ENCODE measurements around the gene TCOF1. TPM values are rescaled to one million over a fixed set of nuclear protein-coding genes. Genes with fewer than 3 reads are reported as not detected.
"Not testable (repeated sequence)": the region's sequence is repeated elsewhere in the genome, so short reads cannot be mapped to it uniquely, and the experiment has no call there.

Gene TCOF1
- total RNA-seq, 2 experiments from 2014 or later = 61.3 to 108 TPM

DNA sequence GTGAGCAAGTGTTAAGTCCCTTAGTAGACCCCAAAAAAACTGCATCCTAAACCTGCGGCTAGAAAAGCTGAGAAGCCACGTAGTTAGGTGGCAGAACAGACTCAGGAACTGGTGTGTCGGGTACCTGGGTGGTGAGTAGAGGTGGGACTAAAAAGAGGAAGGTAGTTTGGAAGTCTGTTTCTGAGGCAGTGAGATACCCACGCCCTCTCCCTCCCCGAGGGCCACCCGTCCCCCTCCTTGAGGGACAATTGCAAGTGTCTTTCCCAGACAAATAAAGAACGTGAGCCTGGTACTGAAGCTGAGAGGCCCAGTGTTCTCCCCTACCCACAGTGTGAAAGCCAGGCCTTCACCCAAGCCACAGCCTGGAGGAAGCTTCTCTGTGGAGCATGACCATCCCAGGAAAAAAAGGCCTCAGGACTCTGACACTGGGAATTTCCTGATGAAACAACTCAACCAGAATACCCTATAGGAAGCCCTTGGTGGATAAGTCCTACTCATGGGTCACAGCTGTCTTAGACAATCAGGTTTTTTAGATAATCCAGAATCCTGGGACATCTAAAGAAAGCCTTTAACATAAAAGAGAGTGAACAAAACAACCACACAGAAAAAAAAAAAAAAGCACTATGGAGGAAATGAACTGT lies 62.3 kb downstream of the TCOF1 start:
- no peaks in the 10 kb centered on the region for H3K36me3 ChIP-seq (ENCODE audit: insufficient read depth, low read length)
- intact Hi-C loops (cut with micrococcal nuclease; ENCODE audit: unreplicated experiment) = no loop called here
- no peaks in the 10 kb centered on the region for H4K20me1 ChIP-seq (ENCODE audit: insufficient read depth, low read length)
- H3K9me3 ChIP-seq (ENCODE audit: low read length) = no peaks in the 10 kb centered on the region
- H2AFZ ChIP-seq (ENCODE audit: low read length) = peak overlapping the region; percentile 74; the same call in 1 of the 2 replicates
- H3K9me2 ChIP-seq (ENCODE audit: insufficient read depth, low read length) = no peaks in the 10 kb centered on the region
- peak overlapping the region; percentile 18 for H3K27ac ChIP-seq (ENCODE audit: low read depth, low read length, poor library complexity, severe bottlenecking)
- TF ChIP-seq, protein P1, sequence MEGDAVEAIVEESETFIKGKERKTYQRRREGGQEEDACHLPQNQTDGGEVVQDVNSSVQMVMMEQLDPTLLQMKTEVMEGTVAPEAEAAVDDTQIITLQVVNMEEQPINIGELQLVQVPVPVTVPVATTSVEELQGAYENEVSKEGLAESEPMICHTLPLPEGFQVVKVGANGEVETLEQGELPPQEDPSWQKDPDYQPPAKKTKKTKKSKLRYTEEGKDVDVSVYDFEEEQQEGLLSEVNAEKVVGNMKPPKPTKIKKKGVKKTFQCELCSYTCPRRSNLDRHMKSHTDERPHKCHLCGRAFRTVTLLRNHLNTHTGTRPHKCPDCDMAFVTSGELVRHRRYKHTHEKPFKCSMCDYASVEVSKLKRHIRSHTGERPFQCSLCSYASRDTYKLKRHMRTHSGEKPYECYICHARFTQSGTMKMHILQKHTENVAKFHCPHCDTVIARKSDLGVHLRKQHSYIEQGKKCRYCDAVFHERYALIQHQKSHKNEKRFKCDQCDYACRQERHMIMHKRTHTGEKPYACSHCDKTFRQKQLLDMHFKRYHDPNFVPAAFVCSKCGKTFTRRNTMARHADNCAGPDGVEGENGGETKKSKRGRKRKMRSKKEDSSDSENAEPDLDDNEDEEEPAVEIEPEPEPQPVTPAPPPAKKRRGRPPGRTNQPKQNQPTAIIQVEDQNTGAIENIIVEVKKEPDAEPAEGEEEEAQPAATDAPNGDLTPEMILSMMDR (conservative IDR thresholded peaks at IDR 0.05; ENCODE audit: low read length) = no peak
- TF ChIP-seq EZH2phosphoT487 (IDR thresholded peaks at IDR 0.05; ENCODE audit: borderline replicate concordance, low read depth, low read length) = no peak
- H3K4me1 ChIP-seq (ENCODE audit: insufficient read depth, low read length, poor library complexity, severe bottlenecking) = peaks cover 40% of the 10 kb centered on the region
- CTCF ChIA-PET (ENCODE audit: unreplicated experiment) = no interaction called here
- DNase-seq (ENCODE audit: low spot score) = peak; percentile 61
- H3K4me3 ChIP-seq (ENCODE audit: low read depth, low read length, poor library complexity, severe bottlenecking) = no peak overlapping the region
- peak overlapping the region; percentile 55 for H3K4me2 ChIP-seq (ENCODE audit: low read length)
- BruUV-seq (replicated peaks) = no TSS peak
- POLR2A ChIA-PET = interaction anchor here (0.6 to 4.9 kb wide), 6 partner anchors 8 to 70 kb away, joined by 3 to 38 read pairs (median 5); partner anchors contain the start of gene CD74
- H3K79me2 ChIP-seq (ENCODE audit: insufficient read depth, low read depth, low read length) = no peaks in the 10 kb centered on the region

DNA sequence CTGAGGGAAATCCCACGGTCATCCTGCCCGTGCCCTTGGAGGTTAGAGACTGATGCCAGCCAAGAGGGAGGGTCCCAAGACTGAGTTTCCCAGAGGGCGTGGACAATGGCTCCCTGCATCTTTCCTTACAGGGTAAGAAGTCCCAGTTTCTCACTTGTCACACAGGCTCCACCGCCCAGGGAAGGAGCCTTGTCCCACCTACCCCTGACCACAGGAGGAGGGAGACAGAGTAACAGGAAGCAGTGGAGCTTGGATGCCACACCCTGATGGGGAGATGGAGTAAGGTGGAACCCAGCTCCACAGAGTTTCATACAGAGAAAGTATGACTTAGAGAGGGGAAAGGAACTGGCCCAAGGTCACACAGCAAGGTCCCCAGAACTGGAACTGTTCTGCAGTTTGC lies 64.6 kb downstream of the TCOF1 start:
- no peaks in the 10 kb centered on the region for H3K36me3 ChIP-seq (ENCODE audit: insufficient read depth, low read length)
- intact Hi-C loops (cut with micrococcal nuclease; ENCODE audit: unreplicated experiment) = no loop called here
- BruUV-seq (replicated peaks) = no TSS peak
- H4K20me1 ChIP-seq (ENCODE audit: insufficient read depth, low read length) = no peaks in the 10 kb centered on the region
- H3K4me3 ChIP-seq (ENCODE audit: low read depth, low read length, poor library complexity, severe bottlenecking) = no peak overlapping the region
- no peaks in the 10 kb centered on the region for H3K79me2 ChIP-seq (ENCODE audit: insufficient read depth, low read depth, low read length)
- TF ChIP-seq, protein P1 (conservative IDR thresholded peaks at IDR 0.05; ENCODE audit: low read length) = no peak
- TF ChIP-seq EZH2phosphoT487 (IDR thresholded peaks at IDR 0.05; ENCODE audit: borderline replicate concordance, low read depth, low read length) = no peak
- no peaks in the 10 kb centered on the region for H3K9me3 ChIP-seq (ENCODE audit: low read length)
- no peak overlapping the region for H3K27ac ChIP-seq (ENCODE audit: low read depth, low read length, poor library complexity, severe bottlenecking)
- ChIA-PET CTCF (ENCODE audit: unreplicated experiment) (no interaction called here), POLR2A (interaction anchor here (4.9 kb wide), 1 partner anchor 11 kb away, joined by 38 read pairs; the partner anchor contains the start of gene CD74)
- H2AFZ ChIP-seq (ENCODE audit: low read length) = no peak overlapping the region
- DNase-seq (ENCODE audit: low spot score) = no peak
- H3K9me2 ChIP-seq (ENCODE audit: insufficient read depth, low read length) = no peaks in the 10 kb centered on the region
- H3K4me1 ChIP-seq (ENCODE audit: insufficient read depth, low read length, poor library complexity, severe bottlenecking) = peaks cover 21% of the 10 kb centered on the region
- no peak overlapping the region for H3K4me2 ChIP-seq (ENCODE audit: low read length)

DNA sequence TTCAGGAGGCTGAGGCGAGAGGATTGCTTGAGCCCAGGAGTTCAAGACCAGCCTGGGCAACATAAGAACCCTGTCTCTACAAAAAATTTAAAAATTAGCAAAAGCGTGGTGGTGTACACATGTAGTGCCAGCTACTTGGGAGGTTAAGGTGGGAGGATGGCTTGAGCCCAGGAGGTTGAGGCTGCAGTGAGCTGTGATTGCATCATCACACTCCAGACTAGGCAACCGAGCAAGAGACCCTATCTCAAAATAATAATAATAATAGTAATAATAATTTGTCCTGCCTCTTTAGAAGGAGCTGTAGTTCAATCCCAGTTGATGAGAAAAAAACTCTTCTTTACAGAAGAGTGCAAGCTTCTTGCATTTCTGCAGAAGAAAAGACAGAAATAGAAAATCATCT lies 65.3 kb downstream of the TCOF1 start:
- H3K4me1 ChIP-seq (ENCODE audit: insufficient read depth, low read length, poor library complexity, severe bottlenecking) = peaks cover 21% of the 10 kb centered on the region
- TF ChIP-seq EZH2phosphoT487 (IDR thresholded peaks at IDR 0.05; ENCODE audit: borderline replicate concordance, low read depth, low read length) = no peak
- TF ChIP-seq, protein P1 (conservative IDR thresholded peaks at IDR 0.05; ENCODE audit: low read length) = no peak
- intact Hi-C loops (cut with micrococcal nuclease; ENCODE audit: unreplicated experiment) = no loop called here
- H3K36me3 ChIP-seq (ENCODE audit: insufficient read depth, low read length) = no peaks in the 10 kb centered on the region
- ChIA-PET POLR2A (interaction anchor here (4.9 kb wide), 1 partner anchor 11 kb away, joined by 38 read pairs; the partner anchor contains the start of gene CD74), CTCF (ENCODE audit: unreplicated experiment) (interaction anchor here (0.6 kb wide), 1 partner anchor 24 kb away, joined by 3 read pairs; no protein-coding TSS in a partner anchor)
- BruUV-seq (replicated peaks) = no TSS peak
- H3K4me2 ChIP-seq (ENCODE audit: low read length) = no peak overlapping the region
- no peaks in the 10 kb centered on the region for H3K9me2 ChIP-seq (ENCODE audit: insufficient read depth, low read length)
- no peaks in the 10 kb centered on the region for H3K79me2 ChIP-seq (ENCODE audit: insufficient read depth, low read depth, low read length)
- DNase-seq (ENCODE audit: low spot score) = no peak
- H3K27ac ChIP-seq (ENCODE audit: low read depth, low read length, poor library complexity, severe bottlenecking) = no peak overlapping the region
- no peaks in the 10 kb centered on the region for H4K20me1 ChIP-seq (ENCODE audit: insufficient read depth, low read length)
- no peaks in the 10 kb centered on the region for H3K9me3 ChIP-seq (ENCODE audit: low read length)
- no peak overlapping the region for H2AFZ ChIP-seq (ENCODE audit: low read length)
- no peak overlapping the region for H3K4me3 ChIP-seq (ENCODE audit: low read depth, low read length, poor library complexity, severe bottlenecking)

DNA sequence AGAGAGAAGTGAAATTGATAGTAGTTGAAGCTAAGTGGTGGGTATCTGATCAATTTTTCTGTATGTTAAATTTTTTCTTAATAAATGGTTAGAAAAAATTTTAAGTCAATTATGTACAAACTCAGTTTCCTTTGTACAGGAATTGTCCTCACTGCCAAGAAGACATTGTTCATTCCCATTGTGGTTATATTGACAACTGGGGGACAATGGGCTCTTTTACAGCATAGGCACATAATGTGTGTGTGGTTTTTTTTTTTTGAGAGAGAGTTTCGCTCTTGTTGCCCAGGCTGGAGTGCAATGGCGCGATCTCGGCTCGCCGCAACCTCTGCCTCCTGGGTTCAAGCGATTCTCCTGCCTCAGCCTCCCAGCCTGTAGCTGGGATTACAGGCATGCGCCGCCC lies 68.7 kb downstream of the TCOF1 start:
- H3K4me3 ChIP-seq (ENCODE audit: low read depth, low read length, poor library complexity, severe bottlenecking); H3K9me2 ChIP-seq (ENCODE audit: insufficient read depth, low read length); intact Hi-C loops (cut with micrococcal nuclease; ENCODE audit: unreplicated experiment); DNase-seq (ENCODE audit: low spot score); H4K20me1 ChIP-seq (ENCODE audit: insufficient read depth, low read length); CTCF ChIA-PET (ENCODE audit: unreplicated experiment); H2AFZ ChIP-seq (ENCODE audit: low read length); H3K4me2 ChIP-seq (ENCODE audit: low read length); H3K4me1 ChIP-seq (ENCODE audit: insufficient read depth, low read length, poor library complexity, severe bottlenecking); H3K79me2 ChIP-seq (ENCODE audit: insufficient read depth, low read depth, low read length); BruUV-seq (replicated peaks); H3K27ac ChIP-seq (ENCODE audit: low read depth, low read length, poor library complexity, severe bottlenecking); H3K36me3 ChIP-seq (ENCODE audit: insufficient read depth, low read length); H3K9me3 ChIP-seq (ENCODE audit: low read length): not testable (repeated sequence)
- POLR2A ChIA-PET = interaction anchor here (0.7 kb wide), 2 partner anchors 12 to 62 kb away, joined by 3 read pairs; no protein-coding TSS in a partner anchor
